Measurements from ENCODE around the gene PTPN9. TPM values are rescaled to one million over a fixed set of nuclear protein-coding genes. Genes with fewer than 3 reads are reported as not detected.

The PTPN9 gene
- total RNA-seq (2022): 31.6 and 33.0 TPM in 2 replicates
- Bru-seq, nascent RNA: percentile 70 among the genes with signal in this experiment
- percentile 77 among the genes with signal in this experiment for BruChase-seq, experiment 1, labeled RNA remaining after a 6-hour chase
- percentile 70 among the genes with signal in this experiment for BruChase-seq, experiment 2, labeled RNA remaining after a 2-hour chase
- long read RNA-seq, full-length matches to known transcripts: 63 of 84 reads
- long read RNA-seq, partial matches to known transcripts: 6 of 84 reads
- long read RNA-seq, other reads (novel, unspliced or antisense): 15 of 84 reads

- no TSS peak for BruUV-seq (replicated peaks)
These were observed at the start of gene PTPN9 for GRCh38 chr15:75578948-75579920. PTPN9 (minus strand) TSS chr15:75579315; CDS start chr15:75578776, 539 bp downstream.

GRCh38 chr15:75625542-75626347 is 46.6 kb upstream of the PTPN9 start, which contains the start of gene SNUPN:
SNUPN (minus strand) TSS chr15:75625725; CDS start chr15:75621051, 4,674 bp downstream.
- H3K27ac Mint-ChIP-seq (ENCODE audit: low read depth, unreplicated experiment): peak within 1 kb of the TSS; percentile 95
- no peaks in the 10 kb centered on the region for H3K36me3 Mint-ChIP-seq (ENCODE audit: insufficient read depth, unreplicated experiment)
- H3K9me3 Mint-ChIP-seq (ENCODE audit: unreplicated experiment): no peaks in the 10 kb centered on the region
- H3K27me3 Mint-ChIP-seq (ENCODE audit: insufficient read depth, unreplicated experiment): no peaks in the 10 kb centered on the region
- peak; percentile 94 for DNase-seq (ENCODE audit: unreplicated experiment)
- TF ChIP-seq CTCF (IDR thresholded peaks at IDR 0.05; ENCODE audit: unreplicated experiment): no peak
- TSS peak; percentile 91 for BruUV-seq (replicated peaks)
- intact Hi-C loops (cut with micrococcal nuclease): loop anchor here (2.0 to 5.0 kb wide), 2 partner anchors 117 to 173 kb away; partner anchors contain the start of gene SIN3A
- H3K4me3 Mint-ChIP-seq (ENCODE audit: unreplicated experiment): peak within 1 kb of the TSS; percentile 87
- H3K4me1 Mint-ChIP-seq (ENCODE audit: insufficient read depth, unreplicated experiment): peaks cover 15% of the 10 kb centered on the region
- CTCF ChIA-PET: interaction anchor here (0.5 to 3.6 kb wide), 9 partner anchors 14 to 1762 kb away, joined by 3 to 37 read pairs (median 4); partner anchors contain the start of genes IMP3 and SNX33
- POLR2A ChIA-PET: interaction anchor here (0.6 to 4.0 kb wide), 26 partner anchors 9 to 424 kb away, joined by 3 to 158 read pairs (median 4); partner anchors contain the start of genes C15orf39, IMP3, MAN2C1 and PTPN9

More at GRCh38 chr15:75578948-75579920, at the start of gene PTPN9:
- Mint-ChIP-seq H3K36me3 (ENCODE audit: insufficient read depth, unreplicated experiment) (no peaks in the 10 kb centered on the region), H3K27me3 (ENCODE audit: insufficient read depth, unreplicated experiment) (no peaks in the 10 kb centered on the region), H3K4me1 (ENCODE audit: insufficient read depth, unreplicated experiment) (peaks cover 9% of the 10 kb centered on the region), H3K4me3 (ENCODE audit: unreplicated experiment) (peak within 1 kb of the TSS; percentile 95), H3K9me3 (ENCODE audit: unreplicated experiment) (no peaks in the 10 kb centered on the region), H3K27ac (ENCODE audit: low read depth, unreplicated experiment) (peak within 1 kb of the TSS; percentile 97)
- intact Hi-C loops (cut with micrococcal nuclease): loop anchor here (2.0 to 10.0 kb wide), 6 partner anchors 42 to 212 kb away; partner anchors contain the start of genes IMP3, MAN2C1, SIN3A and SNX33
- DNase-seq (ENCODE audit: unreplicated experiment): peak; percentile 74
- peak; percentile 54 for TF ChIP-seq CTCF (IDR thresholded peaks at IDR 0.05; ENCODE audit: unreplicated experiment)
- ChIA-PET CTCF (interaction anchor here (0.7 to 1.7 kb wide), 7 partner anchors 18 to 148 kb away, joined by 3 to 6 read pairs (median 4); no protein-coding TSS in a partner anchor), POLR2A (interaction anchor here (0.8 to 2.8 kb wide), 18 partner anchors 10 to 126 kb away, joined by 3 to 92 read pairs (median 7); partner anchors contain the start of genes IMP3, SIN3A, SNUPN and SNX33)

GRCh38 chr15:75622505-75622904 is 43.4 kb upstream of the PTPN9 start:
- Mint-ChIP-seq H3K27me3 (ENCODE audit: insufficient read depth, unreplicated experiment) (no peaks in the 10 kb centered on the region), H3K27ac (ENCODE audit: low read depth, unreplicated experiment) (no peak overlapping the region), H3K4me3 (ENCODE audit: unreplicated experiment) (no peak overlapping the region), H3K9me3 (ENCODE audit: unreplicated experiment) (no peaks in the 10 kb centered on the region), H3K4me1 (ENCODE audit: insufficient read depth, unreplicated experiment) (peaks cover 18% of the 10 kb centered on the region), H3K36me3 (ENCODE audit: insufficient read depth, unreplicated experiment) (peaks cover 26% of the 10 kb centered on the region)
- BruUV-seq (replicated peaks): no TSS peak
- no peak for DNase-seq (ENCODE audit: unreplicated experiment)
- ChIA-PET CTCF (no interaction called here), POLR2A (interaction anchor here (1.1 to 4.9 kb wide), 4 partner anchors 18 to 171 kb away, joined by 3 to 73 read pairs (median 14); partner anchors contain the start of genes IMP3, SIN3A and SNX33)
- TF ChIP-seq CTCF (IDR thresholded peaks at IDR 0.05; ENCODE audit: unreplicated experiment): no peak
- intact Hi-C loops (cut with micrococcal nuclease): loop anchor here (5.0 kb wide), 1 partner anchor 255 kb away; the partner anchor contains the start of gene MAN2C1
